ENCODE results near the gene FBXL3. TPM values are rescaled to one million over a fixed set of nuclear protein-coding genes. Genes with fewer than 3 reads are reported as not detected.
A peak's percentile ranks its signal among the peaks of the same experiment; 100 is the strongest.

FBXL3 gene
- total RNA-seq, 1 donor from 2014 or later = 32.6 TPM

GRCh38 chr13:77002590-77003190 is 24.3 kb downstream of the FBXL3 start:
- peak; percentile 55 for TF ChIP-seq CTCF (IDR thresholded peaks at IDR 0.05; ENCODE audit: unreplicated experiment)
- no peak for DNase-seq (ENCODE audit: low spot score in 2 of 2, unreplicated experiment in 2 of 2)
- no peaks in the 10 kb centered on the region for H3K9me3 Mint-ChIP-seq
- no peaks in the 10 kb centered on the region for H3K27me3 Mint-ChIP-seq (ENCODE audit: low read depth)
- peaks cover 22% of the 10 kb centered on the region for H3K36me3 Mint-ChIP-seq
- H3K4me3 Mint-ChIP-seq = no peak overlapping the region
- H3K4me1 Mint-ChIP-seq = peaks cover 5% of the 10 kb centered on the region
- peak overlapping the region; percentile 2 for H3K27ac Mint-ChIP-seq

- no peak for TF ChIP-seq CTCF (IDR thresholded peaks at IDR 0.05; ENCODE audit: unreplicated experiment)
- Mint-ChIP-seq H3K27me3 (ENCODE audit: low read depth) (no peaks in the 10 kb centered on the region), H3K4me3 (no peak overlapping the region), H3K4me1 (peaks cover 5% of the 10 kb centered on the region), H3K36me3 (peaks cover 21% of the 10 kb centered on the region), H3K9me3 (no peaks in the 10 kb centered on the region), H3K27ac (peak overlapping the region; percentile 2)
- no peak for DNase-seq (ENCODE audit: low spot score in 2 of 2, unreplicated experiment in 2 of 2)
Measured at GRCh38 chr13:77001963-77002587, 24.9 kb downstream of the FBXL3 start.

- DNase-seq (ENCODE audit: low spot score in 2 of 2, unreplicated experiment in 2 of 2) = no peak
- H3K4me1 Mint-ChIP-seq = peaks cover 5% of the 10 kb centered on the region
- no peaks in the 10 kb centered on the region for H3K27me3 Mint-ChIP-seq (ENCODE audit: low read depth)
- no peak overlapping the region for H3K27ac Mint-ChIP-seq
- H3K36me3 Mint-ChIP-seq = peaks cover 22% of the 10 kb centered on the region
- TF ChIP-seq CTCF (IDR thresholded peaks at IDR 0.05; ENCODE audit: unreplicated experiment) = no peak
- H3K9me3 Mint-ChIP-seq = no peaks in the 10 kb centered on the region
- no peak overlapping the region for H3K4me3 Mint-ChIP-seq
Measured at GRCh38 chr13:77001540-77001939, 25.4 kb downstream of the FBXL3 start.

GRCh38 chr13:77000475-77000874 is 26.5 kb downstream of the FBXL3 start:
- H3K4me1 Mint-ChIP-seq = peaks cover 2% of the 10 kb centered on the region
- H3K36me3 Mint-ChIP-seq = peaks cover 28% of the 10 kb centered on the region
- no peaks in the 10 kb centered on the region for H3K9me3 Mint-ChIP-seq
- TF ChIP-seq CTCF (IDR thresholded peaks at IDR 0.05; ENCODE audit: unreplicated experiment) = no peak
- DNase-seq (ENCODE audit: low spot score in 2 of 2, unreplicated experiment in 2 of 2) = no peak
- no peak overlapping the region for H3K27ac Mint-ChIP-seq
- no peak overlapping the region for H3K4me3 Mint-ChIP-seq
- H3K27me3 Mint-ChIP-seq (ENCODE audit: low read depth) = no peaks in the 10 kb centered on the region

GRCh38 chr13:76994281-76994680 is 32.7 kb downstream of the FBXL3 start:
- Mint-ChIP-seq H3K27me3 (ENCODE audit: low read depth) (no peaks in the 10 kb centered on the region), H3K4me3 (peak overlapping the region; percentile 33)

More at GRCh38 chr13:76994281-76994680, 32.7 kb downstream of the FBXL3 start:
- TF ChIP-seq CTCF (IDR thresholded peaks at IDR 0.05; ENCODE audit: unreplicated experiment) = no peak
- DNase-seq (ENCODE audit: low spot score in 2 of 2, unreplicated experiment in 2 of 2) = no peak
- peaks cover 24% of the 10 kb centered on the region for H3K4me1 Mint-ChIP-seq
- H3K9me3 Mint-ChIP-seq = no peaks in the 10 kb centered on the region
- peaks cover 24% of the 10 kb centered on the region for H3K36me3 Mint-ChIP-seq
- no peak overlapping the region for H3K27ac Mint-ChIP-seq
